K562 (cell line): Measurements from ENCODE around the gene PCDH9. TPM values are rescaled to one million over a fixed set of nuclear protein-coding genes. Genes with fewer than 3 reads are reported as not detected.

Source experiments
- ATAC-seq: fragments of 200-7000 bp; cut with Tn5 transposase; 3 replicates; pipeline ENCODE4 v1.9.1; 2020; ENCODE audit warnings: moderate library complexity
- BruUV-seq: library from RNA; stranded (reverse); fragments of 400-500 nt; replicated peaks from 2 replicates; lab custom pipeline; 2021; lab: Mats Ljungman, UMichigan
- CTCF ChIA-PET: fragments of 300-600 bp; formaldehyde crosslinking; extraction: SDS; loops from one replicate; lab custom pipeline; 2021; ENCODE audit warnings: low intra/inter-chr PET ratio; lab: Yijun Ruan, JAX
- POLR2A ChIA-PET: fragments of 300-600, 350-650 bp; sonication (Branson Sonifier 250); formaldehyde crosslinking; extraction: SDS; loops from one replicate; lab custom pipeline; 2021; ENCODE audit warnings: antibody characterized with exemption, inconsistent platforms; lab: Yijun Ruan, JAX
- DNase-seq, 4 experiments: peaks; one replicate each; pipeline versions ENCODE4 v3.0.0 to v3.0.0-alpha.2; 2011 to 2018; ENCODE audit warnings: low spot score in 3 of 4, mixed read lengths in 3 of 4; ENCODE audit errors: extremely low read depth in 1 of 4
- FAIRE-seq: peaks from 2 replicates; lab custom pipeline; 2011; peaks lifted over from hg19 to GRCh38; lab: Jason Lieb, UNC
- H2AFZ ChIP-seq: 2 replicates; pipeline ENCODE4 v1.6.0; 2011; ENCODE audit warnings: low read depth, low read length, control low read depth, inconsistent platforms
- H3K27ac ChIP-seq: fragments of 200-600 bp; 3 replicates; pipeline ENCODE4 v1.8.0; 2011; ENCODE audit warnings: low read depth, mild to moderate bottlenecking, control low read depth, inconsistent platforms, low read length, moderate library complexity, mixed read lengths; ENCODE audit errors: extremely low read depth
- H3K27me3 ChIP-seq, 2 experiments: fragments of 300-600 bp in 1 of 2; 2 replicates in 1 of 2; 3 replicates in 1 of 2; pipeline versions ENCODE4 v1.6.0 to v1.8.0; 2011; ENCODE audit warnings: inconsistent platforms in 2 of 2, low read length in 2 of 2, mild to moderate bottlenecking in 1 of 2, mixed read lengths in 1 of 2, moderate library complexity in 1 of 2; ENCODE audit not compliant: control insufficient read depth in 2 of 2, insufficient read depth in 2 of 2
- H3K36me3 ChIP-seq: fragments of 300-600 bp; 3 replicates; pipeline ENCODE4 v1.8.0; 2011; ENCODE audit warnings: mild to moderate bottlenecking, low read length, inconsistent platforms; ENCODE audit not compliant: control insufficient read depth, insufficient read depth
- H3K4me1 ChIP-seq, 2 experiments: fragments of 200-600 bp in 1 of 2; replicated peaks in 1 of 2; 2 replicates in 1 of 2; 3 replicates in 1 of 2; pipeline versions ENCODE4 v1.5.1 to v1.8.0; 2011; ENCODE audit warnings: inconsistent platforms in 2 of 2, low read length in 2 of 2, mild to moderate bottlenecking in 1 of 2, mixed read lengths in 1 of 2, moderate library complexity in 1 of 2; ENCODE audit not compliant: control insufficient read depth in 2 of 2, insufficient read depth in 2 of 2
- H3K4me2 ChIP-seq: 2 replicates; pipeline ENCODE4 v1.6.1; 2011; ENCODE audit warnings: low read length, control low read depth, inconsistent platforms, mixed read lengths; ENCODE audit not compliant: insufficient read depth
- H3K4me3 ChIP-seq: fragments of 200-600 bp; sonication (generic), shearing (Covaris generic); 2 replicates; pipeline ENCODE4 v1.5.1; 2016; ENCODE audit warnings: control low read depth, inconsistent platforms
- H3K79me2 ChIP-seq: fragments of 200-600 bp; 3 replicates; pipeline ENCODE4 v1.8.0; 2011; ENCODE audit warnings: low read length, inconsistent platforms; ENCODE audit not compliant: control insufficient read depth, insufficient read depth
- H3K9ac ChIP-seq, 2 experiments: 2 replicates each; pipeline versions ENCODE4 v1.6.0 to v1.6.1; 2011; ENCODE audit warnings: low read depth in 2 of 2, low read length in 2 of 2, control low read depth in 1 of 2, inconsistent platforms in 1 of 2, mild to moderate bottlenecking in 1 of 2, mixed read lengths in 1 of 2; ENCODE audit not compliant: insufficient read depth in 1 of 2
- H3K9me1 ChIP-seq: one replicate; pipeline ENCODE4 v1.6.0; 2011; ENCODE audit warnings: inconsistent platforms, mild to moderate bottlenecking, low read length, moderate library complexity; ENCODE audit not compliant: control insufficient read depth, insufficient read depth
- H3K9me3 ChIP-seq: replicated peaks from 2 replicates; pipeline ENCODE4 v1.5.1; 2011; ENCODE audit warnings: low read depth, low read length, inconsistent platforms; ENCODE audit not compliant: control insufficient read depth, insufficient read depth
- H4K20me1 ChIP-seq: replicated peaks from 2 replicates; pipeline ENCODE4 v1.6.1; 2011; ENCODE audit warnings: low read length, inconsistent platforms, mixed read lengths; ENCODE audit not compliant: control insufficient read depth, insufficient read depth
- ARNT ChIP-seq, 2 experiments: fragments of 450-650 bp; IDR thresholded peaks; 2 replicates each; pipeline ENCODE4 v1.6.1; 2016; ENCODE audit warnings: mild to moderate bottlenecking in 1 of 2
- BCOR ChIP-seq: fragments of 450-650 bp; IDR thresholded peaks from 2 replicates; pipeline ENCODE4 v1.6.1; 2016
- CHCHD3 ChIP-seq: fragments of 250-450 bp; sonication (Bioruptor Pico); IDR thresholded peaks from 2 replicates; pipeline ENCODE4 v2.1.2; 2022; ENCODE audit warnings: mild to moderate bottlenecking
- HCFC1 ChIP-seq: IDR thresholded peaks from 2 replicates; pipeline ENCODE4 v1.6.1; 2012; ENCODE audit warnings: low read depth, low read length, improper control_type of control experiment
- JUNB ChIP-seq: fragments of 450-650 bp; formaldehyde crosslinking; conservative IDR thresholded peaks from 2 replicates; pipeline ENCODE4 v1.4.0; 2020; ENCODE audit warnings: mild to moderate bottlenecking
- NCOA4 ChIP-seq: fragments of 450-650 bp; IDR thresholded peaks from 2 replicates; pipeline ENCODE4 v1.6.1; 2018; ENCODE audit warnings: mild to moderate bottlenecking; ENCODE audit not compliant: partially characterized antibody
- POLR2G ChIP-seq: fragments of 200-400 bp; formaldehyde crosslinking; IDR thresholded peaks from 2 replicates; pipeline ENCODE4 v1.6.1; 2017; ENCODE audit warnings: low read depth, mild to moderate bottlenecking, antibody characterized with exemption, low read length, moderate library complexity
- POLR3G ChIP-seq: IDR thresholded peaks from 2 replicates; pipeline ENCODE4 v1.6.1; 2011; ENCODE audit not compliant: insufficient read length, insufficient replicate concordance; ENCODE audit errors: extremely low read depth
- SAFB ChIP-seq: fragments of 200-400 bp; formaldehyde crosslinking; IDR thresholded peaks from 2 replicates; pipeline ENCODE4 v1.6.1; 2017; ENCODE audit warnings: low read depth, low read length, borderline replicate concordance
- TARDBP ChIP-seq: fragments of 450-650 bp; IDR thresholded peaks from 2 replicates; pipeline ENCODE4 v1.6.1; 2016
- THRA ChIP-seq: fragments of 450-650 bp; IDR thresholded peaks from 2 replicates; pipeline ENCODE4 v1.6.1; 2017; ENCODE audit warnings: mild to moderate bottlenecking, moderate library complexity
- ZBTB7A ChIP-seq: IDR thresholded peaks from 2 replicates; pipeline ENCODE4 v1.6.1; 2011; ENCODE audit warnings: low read depth, mild to moderate bottlenecking, low read length, moderate library complexity, borderline replicate concordance; ENCODE audit not compliant: control insufficient read depth
- ZNF165 ChIP-seq: fragments of 250-450 bp; sonication (Bioruptor Pico); IDR thresholded peaks from 2 replicates; pipeline ENCODE4 v1.4.0; 2020; ENCODE audit warnings: borderline replicate concordance
- ZNF41 ChIP-seq: fragments of 250-450 bp; sonication (Bioruptor Pico); conservative IDR thresholded peaks from 2 replicates; pipeline ENCODE4 v1.4.0; 2020; ENCODE audit warnings: mild to moderate bottlenecking
- ZSCAN32 ChIP-seq: fragments of 450-650 bp; formaldehyde crosslinking; IDR thresholded peaks from 2 replicates; pipeline ENCODE4 v1.4.0; 2020; ENCODE audit warnings: mild to moderate bottlenecking, moderate library complexity
- WGBS: fragments of 100-300 bp; shearing (Covaris generic); methylation state at CpG from one replicate; pipeline ENCODE4 v1.1.6; 2016; ENCODE audit warnings: low coverage, mixed read lengths; ENCODE audit not compliant: insufficient coverage; ENCODE audit errors: missing lambda C conversion rate; 5-methylcytosine and 5-hydroxymethylcytosine counted together
- in situ Hi-C: fragments of 300-500 bp; cut with MboI; formaldehyde crosslinking; loops from 4 replicates; pipeline ENCODE4 v1.15.0; 2018; ENCODE audit warnings: inconsistent platforms, mixed read lengths
- intact Hi-C: fragments of 100-400 bp; cut with micrococcal nuclease; formaldehyde crosslinking; loops from 2 replicates; pipeline ENCODE4 v1.14.2; 2022
- polyA plus RNA-seq, 8 experiments: library from polyadenylated mRNA; depleted of rRNA in 4 of 8; stranded (reverse) in 5 of 8; unstranded in 3 of 8; fragments of >200 nt; fragmentation: Nextera tagmentation in 2 of 8; fragmentation: Illumina TruSeq in 1 of 8; extraction: Ambion mirVana in 2 of 8; extraction: Trizol in 1 of 8; gene quantifications; 2 replicates each; pipeline versions ENCODE4 v1.2.1 to v1.2.3, GENCODE V29; 2011 to 2014; ENCODE audit warnings: inconsistent platforms in 1 of 8, missing spikeins in 1 of 8
- total RNA-seq, 7 experiments: library from RNA; depleted of rRNA in 6 of 7; stranded (reverse); fragments of >200 nt in 6 of 7; fragmentation: Illumina TruSeq in 2 of 7; extraction: Trizol in 2 of 7; gene quantifications; 2 replicates each; pipeline versions ENCODE4 v1.2.1 to v1.2.3, GENCODE V29; 2011 to 2021; ENCODE audit warnings: low replicate concordance in 1 of 7
- TF ChIP-seq, protein P1 (sequence below): sonication (generic); formaldehyde crosslinking; IDR thresholded peaks from 2 replicates; pipeline ENCODE4 v1.9.0; 2022; ENCODE audit warnings: mild to moderate bottlenecking, missing genetic modification reagents
- TF ChIP-seq, protein P2 (sequence below): fragments of 450-650 bp; formaldehyde crosslinking; IDR thresholded peaks from 2 replicates; pipeline ENCODE4 v1.4.0; 2022; ENCODE audit warnings: missing genetic modification characterization
- TF ChIP-seq, protein P3 (sequence below), 2 experiments: fragments of 250-450 bp in 1 of 2; fragments of 450-650 bp in 1 of 2; sonication (Bioruptor Pico) in 1 of 2; IDR thresholded peaks; 2 replicates each; pipeline versions ENCODE4 v1.6.1 to v1.8.0; 2016 to 2021; ENCODE audit warnings: mild to moderate bottlenecking in 2 of 2, moderate library complexity in 2 of 2, missing compliant biosample characterization in 1 of 2, missing genetic modification characterization in 1 of 2

Gene PCDH9
- total and polyA plus RNA-seq, 9 of the 15 experiments (the other 6 are each of a cell fraction or from before 2014, with no cell fraction given), result 1.1 to 6.7 (median 4.9) TPM

DNA sequence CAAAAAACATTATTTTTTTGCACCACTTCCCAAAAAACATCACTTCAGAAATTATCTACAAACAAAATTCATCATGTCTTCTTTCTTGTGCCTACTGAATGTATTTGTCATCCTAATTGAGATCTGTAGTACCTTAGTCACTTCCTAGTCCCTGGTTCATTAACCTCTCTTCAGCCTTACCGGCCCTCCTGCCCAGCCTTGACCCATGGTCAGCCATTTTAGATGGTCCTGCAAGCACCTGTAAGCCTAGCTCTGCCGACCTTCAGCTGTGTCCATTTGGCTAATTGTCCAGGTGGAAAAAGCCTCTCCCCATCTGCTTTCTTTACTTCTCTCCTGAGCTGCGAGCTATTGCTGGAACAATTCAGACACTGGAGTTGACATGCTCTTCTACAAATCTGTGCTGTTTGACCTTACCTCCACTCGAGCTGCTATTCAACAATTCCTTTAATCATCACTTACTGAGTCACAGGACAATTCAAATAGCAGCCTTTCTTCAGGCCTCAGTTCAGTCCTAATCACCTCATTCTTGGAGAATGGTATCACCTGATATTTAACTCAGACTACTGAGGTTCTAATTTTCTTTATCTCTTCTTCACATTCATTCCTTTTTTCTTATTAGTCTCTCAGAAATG lies 882.5 kb downstream of the PCDH9 start:
- Histone ChIP-seq H3K27ac (no peak overlapping the region), H3K9me3 (no peaks in the 10 kb centered on the region), H3K9me1 (no peaks in the 10 kb centered on the region), H3K9ac (no peak overlapping the region), H3K4me2 (no peak overlapping the region), H4K20me1 (no peaks in the 10 kb centered on the region), H3K36me3 (no peaks in the 10 kb centered on the region), H2AFZ (no peak overlapping the region), H3K4me1 (no peaks in the 10 kb centered on the region; a peak in 1 of 5 replicates), H3K27me3 (no peaks in the 10 kb centered on the region), H3K4me3 (no peak overlapping the region), H3K79me2 (no peaks in the 10 kb centered on the region)
- DNase-seq (no peak), ATAC-seq (no peak), FAIRE-seq (no peak)
- POLR2A ChIA-PET, result no interaction called here
- WGBS, result 30% methylated on average over 3 of the region's 4 CpGs
- CTCF ChIA-PET, result no interaction called here
- TF ChIP-seq ZSCAN32 (CRISPR knock-in tag) (no peak), TARDBP (no peak), ARNT (IDR thresholded peaks at IDR 0.05) (no peak), POLR3G (no peak), ZNF165 (CRISPR knock-in tag) (no peak), THRA (no peak), ZBTB7A (no peak), SAFB (no peak), POLR2G (no peak), NCOA4 (no peak), BCOR (no peak), ZNF41 (CRISPR knock-in tag) (no peak), CHCHD3 (no peak), JUNB (CRISPR knock-in tag) (no peak), HCFC1 (no peak)
- TF ChIP-seq, protein P1, sequence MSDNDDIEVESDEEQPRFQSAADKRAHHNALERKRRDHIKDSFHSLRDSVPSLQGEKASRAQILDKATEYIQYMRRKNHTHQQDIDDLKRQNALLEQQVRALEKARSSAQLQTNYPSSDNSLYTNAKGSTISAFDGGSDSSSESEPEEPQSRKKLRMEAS (CRISPR knock-in tag), result no peak
- TF ChIP-seq, protein P2, sequence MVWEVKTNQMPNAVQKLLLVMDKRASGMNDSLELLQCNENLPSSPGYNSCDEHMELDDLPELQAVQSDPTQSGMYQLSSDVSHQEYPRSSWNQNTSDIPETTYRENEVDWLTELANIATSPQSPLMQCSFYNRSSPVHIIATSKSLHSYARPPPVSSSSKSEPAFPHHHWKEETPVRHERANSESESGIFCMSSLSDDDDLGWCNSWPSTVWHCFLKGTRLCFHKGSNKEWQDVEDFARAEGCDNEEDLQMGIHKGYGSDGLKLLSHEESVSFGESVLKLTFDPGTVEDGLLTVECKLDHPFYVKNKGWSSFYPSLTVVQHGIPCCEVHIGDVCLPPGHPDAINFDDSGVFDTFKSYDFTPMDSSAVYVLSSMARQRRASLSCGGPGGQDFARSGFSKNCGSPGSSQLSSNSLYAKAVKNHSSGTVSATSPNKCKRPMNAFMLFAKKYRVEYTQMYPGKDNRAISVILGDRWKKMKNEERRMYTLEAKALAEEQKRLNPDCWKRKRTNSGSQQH (CRISPR knock-in tag), result no peak
- TF ChIP-seq, protein P3, sequence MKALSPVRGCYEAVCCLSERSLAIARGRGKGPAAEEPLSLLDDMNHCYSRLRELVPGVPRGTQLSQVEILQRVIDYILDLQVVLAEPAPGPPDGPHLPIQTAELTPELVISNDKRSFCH (CRISPR knock-in tag; IDR thresholded peaks at IDR 0.05), result no peak
- TF ChIP-seq, protein P3 (tag; IDR thresholded peaks at IDR 0.05), result no peak
- in situ Hi-C loops (no loop called here), intact Hi-C loops (no loop called here)
- no TSS peak for BruUV-seq
